Brain microvascular endothelial cell (primary cell): ENCODE data around the gene ZWILCH.

ENCODE experiments used
- DNase-seq: peaks from one replicate; pipeline ENCODE4 v3.0.0-alpha.2; 2020
- H3K27ac ChIP-seq: fragments of 250-450 bp; sonication (Bioruptor Pico); 2 replicates; pipeline ENCODE4 v1.5.1; 2020; ENCODE audit warnings: mild to moderate bottlenecking, moderate library complexity
- H3K27me3 ChIP-seq: fragments of 250-450 bp; sonication (Bioruptor Pico); replicated peaks from 2 replicates; pipeline ENCODE4 v1.5.1; 2020; ENCODE audit warnings: mild to moderate bottlenecking
- H3K36me3 ChIP-seq: fragments of 250-450 bp; sonication (Bioruptor Pico); replicated peaks from 2 replicates; pipeline ENCODE4 v1.5.1; 2020; ENCODE audit warnings: mild to moderate bottlenecking
- H3K4me3 ChIP-seq: 2 replicates; pipeline ENCODE4 v1.5.1; 2011; ENCODE audit warnings: low read depth, mild to moderate bottlenecking, control low read depth, low read length, moderate library complexity
- in situ Hi-C: cut with HindIII; loops from 2 replicates; pipeline ENCODE4 v1.10.0; 2017; ENCODE audit warnings: low sequenced_read_pairs, low pct_ligation_motif_present
- TF ChIP-seq, protein P1 (sequence below): IDR thresholded peaks from 2 replicates; pipeline ENCODE4 v1.5.1; 2011; ENCODE audit warnings: low read depth, mild to moderate bottlenecking, moderate library complexity, low read length, control low read depth, inconsistent platforms; ENCODE audit errors: missing control alignments

The ZWILCH gene

GRCh38 chr15:66560856-66561525, 55.9 kb downstream of the ZWILCH start:
- Histone ChIP-seq H3K27ac (no peak overlapping the region), H3K4me3 (no peak overlapping the region), H3K36me3 (no peaks in the 10 kb centered on the region), H3K27me3 (no peaks in the 10 kb centered on the region)
- no peak for DNase-seq
- TF ChIP-seq, protein P1, sequence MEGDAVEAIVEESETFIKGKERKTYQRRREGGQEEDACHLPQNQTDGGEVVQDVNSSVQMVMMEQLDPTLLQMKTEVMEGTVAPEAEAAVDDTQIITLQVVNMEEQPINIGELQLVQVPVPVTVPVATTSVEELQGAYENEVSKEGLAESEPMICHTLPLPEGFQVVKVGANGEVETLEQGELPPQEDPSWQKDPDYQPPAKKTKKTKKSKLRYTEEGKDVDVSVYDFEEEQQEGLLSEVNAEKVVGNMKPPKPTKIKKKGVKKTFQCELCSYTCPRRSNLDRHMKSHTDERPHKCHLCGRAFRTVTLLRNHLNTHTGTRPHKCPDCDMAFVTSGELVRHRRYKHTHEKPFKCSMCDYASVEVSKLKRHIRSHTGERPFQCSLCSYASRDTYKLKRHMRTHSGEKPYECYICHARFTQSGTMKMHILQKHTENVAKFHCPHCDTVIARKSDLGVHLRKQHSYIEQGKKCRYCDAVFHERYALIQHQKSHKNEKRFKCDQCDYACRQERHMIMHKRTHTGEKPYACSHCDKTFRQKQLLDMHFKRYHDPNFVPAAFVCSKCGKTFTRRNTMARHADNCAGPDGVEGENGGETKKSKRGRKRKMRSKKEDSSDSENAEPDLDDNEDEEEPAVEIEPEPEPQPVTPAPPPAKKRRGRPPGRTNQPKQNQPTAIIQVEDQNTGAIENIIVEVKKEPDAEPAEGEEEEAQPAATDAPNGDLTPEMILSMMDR = no peak
- in situ Hi-C loops = no loop called here

GRCh38 chr15:66563126-66563525, 58.0 kb downstream of the ZWILCH start:
- in situ Hi-C loops = no loop called here
- Histone ChIP-seq H3K4me3 (no peak overlapping the region), H3K27me3 (no peaks in the 10 kb centered on the region), H3K36me3 (no peaks in the 10 kb centered on the region), H3K27ac (no peak overlapping the region)
- DNase-seq = no peak
- TF ChIP-seq, protein P1 = no peak

- H3K4me3 ChIP-seq = no peak overlapping the region
- no peaks in the 10 kb centered on the region for H3K27me3 ChIP-seq
- H3K27ac ChIP-seq = no peak overlapping the region
- TF ChIP-seq, protein P1 = no peak
- in situ Hi-C loops = no loop called here
- H3K36me3 ChIP-seq = no peaks in the 10 kb centered on the region
- DNase-seq = no peak
These were observed 58.5 kb downstream of the ZWILCH start for GRCh38 chr15:66563566-66564110.

- TF ChIP-seq, protein P1 = no peak
- in situ Hi-C loops = no loop called here
These were observed 59.3 kb downstream of the ZWILCH start for GRCh38 chr15:66564136-66565041.

DNA sequence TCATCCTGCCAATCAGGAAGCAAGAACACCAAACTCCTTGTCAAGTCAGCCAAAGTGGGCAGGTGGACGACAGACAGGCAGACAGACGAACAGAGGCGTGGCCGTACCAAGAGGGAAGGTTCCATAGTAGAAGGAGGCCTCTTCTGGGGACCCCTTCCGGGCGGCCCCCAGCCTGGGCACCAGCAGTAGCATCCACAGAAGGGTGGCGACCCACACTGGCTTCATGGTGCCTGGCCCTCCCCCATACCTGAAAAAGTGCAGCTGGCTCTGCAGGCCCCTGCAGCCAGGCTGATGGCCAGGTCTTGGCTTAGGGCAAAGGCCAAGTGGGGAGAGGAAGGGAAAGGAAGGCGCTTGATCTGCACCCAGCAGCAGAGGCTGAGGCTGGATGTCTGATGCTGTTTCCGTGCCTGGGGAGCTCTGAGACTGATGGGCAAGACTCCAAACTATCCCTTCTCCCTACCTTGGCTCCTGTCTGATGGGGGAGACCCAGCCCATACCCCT, 60.1 kb downstream of the ZWILCH start:
- Histone ChIP-seq H3K27ac (no peak overlapping the region), H3K36me3 (no peaks in the 10 kb centered on the region), H3K4me3 (peak overlapping the region; percentile 42), H3K27me3 (no peaks in the 10 kb centered on the region)
- in situ Hi-C loops = no loop called here
- TF ChIP-seq, protein P1 = no peak
- DNase-seq = no peak

More at GRCh38 chr15:66564136-66565041, 59.3 kb downstream of the ZWILCH start:
- no peak for DNase-seq
- Histone ChIP-seq H3K27me3 (no peaks in the 10 kb centered on the region), H3K27ac (no peak overlapping the region), H3K36me3 (no peaks in the 10 kb centered on the region), H3K4me3 (no peak overlapping the region)
